ENCODE measurements around the gene PPM1E. TPM values are rescaled to one million over a fixed set of nuclear protein-coding genes. Genes with fewer than 3 reads are reported as not detected.

Gene PPM1E
- total RNA-seq, 4 donors from 2014 or later: 0.35 to 0.92 (median 0.44) TPM

GRCh38 chr17:58960068-58960467 lies 204.4 kb downstream of the PPM1E start:
- H3K27ac ChIP-seq: no peak overlapping the region
- no peaks in the 10 kb centered on the region for H3K9me3 ChIP-seq
- no peaks in the 10 kb centered on the region for H3K36me3 ChIP-seq
- no peak for ATAC-seq
- no peak overlapping the region for H3K4me3 ChIP-seq
- TF ChIP-seq EP300 (IDR thresholded peaks at IDR 0.05): no peak
- TF ChIP-seq POLR2A (IDR thresholded peaks at IDR 0.05): no peak
- no peak for TF ChIP-seq POLR2AphosphoS5 (IDR thresholded peaks at IDR 0.05)
- no peak for TF ChIP-seq CTCF (IDR thresholded peaks at IDR 0.05)
- H3K4me1 ChIP-seq: no peaks in the 10 kb centered on the region
- no peaks in the 10 kb centered on the region for H3K27me3 ChIP-seq

GRCh38 chr17:58965221-58965620 lies 209.6 kb downstream of the PPM1E start:
- Histone ChIP-seq H3K4me1 (no peaks in the 10 kb centered on the region), H3K27me3 (no peaks in the 10 kb centered on the region), H3K4me3 (no peak overlapping the region), H3K27ac (no peak overlapping the region), H3K9me3 (no peaks in the 10 kb centered on the region), H3K36me3 (no peaks in the 10 kb centered on the region)
- ATAC-seq: no peak
- TF ChIP-seq POLR2AphosphoS5 (IDR thresholded peaks at IDR 0.05) (no peak), EP300 (IDR thresholded peaks at IDR 0.05) (no peak), POLR2A (IDR thresholded peaks at IDR 0.05) (no peak), CTCF (IDR thresholded peaks at IDR 0.05) (no peak)
- 53 to 65% methylated on average over 3 of the region's 3 CpGs for WGBS, 2 donors (ENCODE audit: low coverage in 1 of 2)

GRCh38 chr17:58966208-58966607 lies 210.6 kb downstream of the PPM1E start:
- WGBS, 2 donors (ENCODE audit: low coverage in 1 of 2): 98 to 100% methylated on average over 1 to 3 of the region's 3 CpGs
- no peaks in the 10 kb centered on the region for H3K9me3 ChIP-seq
- no peaks in the 10 kb centered on the region for H3K4me1 ChIP-seq
- ATAC-seq: no peak
- no peak overlapping the region for H3K27ac ChIP-seq
- no peaks in the 10 kb centered on the region for H3K27me3 ChIP-seq
- no peaks in the 10 kb centered on the region for H3K36me3 ChIP-seq
- no peak for TF ChIP-seq EP300 (IDR thresholded peaks at IDR 0.05)
- TF ChIP-seq CTCF (IDR thresholded peaks at IDR 0.05): no peak
- TF ChIP-seq POLR2A (IDR thresholded peaks at IDR 0.05): no peak
- TF ChIP-seq POLR2AphosphoS5 (IDR thresholded peaks at IDR 0.05): no peak
- no peak overlapping the region for H3K4me3 ChIP-seq

GRCh38 chr17:58968426-58969061 lies 212.9 kb downstream of the PPM1E start:
- no peak for ATAC-seq
- no peaks in the 10 kb centered on the region for H3K9me3 ChIP-seq
- no peak overlapping the region for H3K27ac ChIP-seq
- no peak overlapping the region for H3K4me3 ChIP-seq
- H3K27me3 ChIP-seq: no peaks in the 10 kb centered on the region
- H3K36me3 ChIP-seq: no peaks in the 10 kb centered on the region
- 38 to 67% methylated on average over 4 of the region's 4 CpGs for WGBS, 2 donors (ENCODE audit: low coverage in 1 of 2)
- TF ChIP-seq POLR2AphosphoS5 (IDR thresholded peaks at IDR 0.05) (no peak), EP300 (IDR thresholded peaks at IDR 0.05) (no peak), POLR2A (IDR thresholded peaks at IDR 0.05) (no peak), CTCF (IDR thresholded peaks at IDR 0.05) (no peak)
- no peaks in the 10 kb centered on the region for H3K4me1 ChIP-seq

- H3K9me3 ChIP-seq: no peaks in the 10 kb centered on the region
- no peak for ATAC-seq
- H3K27me3 ChIP-seq: no peaks in the 10 kb centered on the region
- 17 to 33% methylated on average over 1 of the region's 1 CpG for WGBS, 2 donors (ENCODE audit: low coverage in 1 of 2)
- H3K4me1 ChIP-seq: no peaks in the 10 kb centered on the region
- H3K4me3 ChIP-seq: no peak overlapping the region
- no peak overlapping the region for H3K27ac ChIP-seq
- TF ChIP-seq POLR2AphosphoS5 (IDR thresholded peaks at IDR 0.05): no peak
- no peak for TF ChIP-seq EP300 (IDR thresholded peaks at IDR 0.05)
- no peak for TF ChIP-seq POLR2A (IDR thresholded peaks at IDR 0.05)
- TF ChIP-seq CTCF (IDR thresholded peaks at IDR 0.05): no peak
- no peaks in the 10 kb centered on the region for H3K36me3 ChIP-seq
These were observed 213.5 kb downstream of the PPM1E start for GRCh38 chr17:58969156-58969555.
